HL-60/S4 treated with phorbol 12-myristate 13-acetate at 8.2 ng/mL for 4 days and 3 days (cell line): ENCODE data around the gene HYDIN.

ENCODE experiments used
- in situ Hi-C: fragments of 300-500 bp; cut with MboI; formaldehyde crosslinking; loops from 2 replicates; pipeline ENCODE4 v1.15.0; 2022; ENCODE audit warnings: low sequenced_read_pairs

Gene HYDIN

GRCh38 chr16:70769131-70769530 is 461.4 kb downstream of the HYDIN start:
- in situ Hi-C loops, result no loop called here

- in situ Hi-C loops, result no loop called here
Measured at GRCh38 chr16:70768203-70768580, 462.3 kb downstream of the HYDIN start.

- in situ Hi-C loops, result no loop called here
Measured at GRCh38 chr16:70767377-70768202, 462.9 kb downstream of the HYDIN start.

GRCh38 chr16:70766658-70767057 is 463.9 kb downstream of the HYDIN start:
- in situ Hi-C loops, result no loop called here

GRCh38 chr16:70766176-70766575 is 464.3 kb downstream of the HYDIN start:
- in situ Hi-C loops, result no loop called here

GRCh38 chr16:70765491-70765890 is 465.0 kb downstream of the HYDIN start:
- in situ Hi-C loops, result no loop called here

GRCh38 chr16:70764632-70765031 is 465.9 kb downstream of the HYDIN start:
- in situ Hi-C loops, result no loop called here

- in situ Hi-C loops, result no loop called here
Measured at GRCh38 chr16:70760221-70760620, 470.3 kb downstream of the HYDIN start.

- in situ Hi-C loops, result no loop called here
Measured at GRCh38 chr16:70759666-70760065, 470.9 kb downstream of the HYDIN start.

- in situ Hi-C loops, result no loop called here
Measured at GRCh38 chr16:70758786-70759185, 471.7 kb downstream of the HYDIN start.
